GM13976 (cell line): ENCODE measurements around the gene MPHOSPH9.
A peak's percentile ranks its signal among the peaks of the same experiment; 100 is the strongest.

Source experiments
- DNase-seq: peaks from one replicate; pipeline ENCODE4 v3.0.0; 2012; ENCODE audit warnings: low spot score
- CTCF ChIP-seq: IDR thresholded peaks from 2 replicates; pipeline ENCODE4 v1.5.1; 2012; ENCODE audit warnings: borderline replicate concordance, mild to moderate bottlenecking; ENCODE audit not compliant: insufficient read depth; ENCODE audit errors: extremely low read depth, missing control alignments, control extremely low read depth
- in situ Hi-C: fragments of 300-500 bp; cut with MboI; formaldehyde crosslinking; loops from one replicate; pipeline ENCODE4 v1.12.0; 2022; ENCODE audit warnings: low sequenced_read_pairs, mixed read lengths, inconsistent platforms; ENCODE audit not compliant: unreplicated experiment

The MPHOSPH9 gene

GRCh38 chr12:123160801-123161487, 72.0 kb downstream of the MPHOSPH9 start:
- in situ Hi-C loops: no loop called here
- TF ChIP-seq CTCF: no peak
- DNase-seq: no peak

- in situ Hi-C loops: no loop called here
- no peak for TF ChIP-seq CTCF
- DNase-seq: no peak
Observed at GRCh38 chr12:123153906-123154305, 79.0 kb downstream of the MPHOSPH9 start.

- no peak for DNase-seq
- in situ Hi-C loops: no loop called here
- TF ChIP-seq CTCF: no peak
Observed at GRCh38 chr12:123152833-123153232, 80.1 kb downstream of the MPHOSPH9 start.

- in situ Hi-C loops: no loop called here
- no peak for DNase-seq
- TF ChIP-seq CTCF: no peak
Observed at GRCh38 chr12:123151457-123152454, 81.2 kb downstream of the MPHOSPH9 start.

GRCh38 chr12:123150744-123151456, 82.0 kb downstream of the MPHOSPH9 start, which contains the start of gene PITPNM2:
PITPNM2 (minus strand) TSS chr12:123151090; CDS start chr12:123034590, 116,500 bp downstream.
- DNase-seq: peak; percentile 85
- peak; percentile 54 for TF ChIP-seq CTCF
- in situ Hi-C loops: no loop called here

GRCh38 chr12:123150275-123150743, 82.6 kb downstream of the MPHOSPH9 start:
- in situ Hi-C loops: no loop called here
- TF ChIP-seq CTCF: no peak
- no peak for DNase-seq
